ENCODE measurements around the gene SAT1. TPM values are rescaled to one million over a fixed set of nuclear protein-coding genes. Genes with fewer than 3 reads are reported as not detected.
A peak's percentile ranks its signal among the peaks of the same experiment; 100 is the strongest.
"Not testable (repeated sequence)": the region's sequence is repeated elsewhere in the genome, so short reads cannot be mapped to it uniquely, and the experiment has no call there.

Gene SAT1
- 211 and 283 TPM in 2 replicates for total RNA-seq

GRCh38 chrX:23782863-23783588 lies at the start of gene SAT1:
Gene SAT1, plus strand, starts transcription at chrX:23783173. Its CDS starts 179 bp downstream, at chrX:23783352.
- peak; percentile 86 to 94 for DNase-seq (ENCODE audit: low read depth in 2 of 2)

- no peak for DNase-seq (ENCODE audit: low read depth in 2 of 2)
Measured at GRCh38 chrX:23736030-23736429, 46.9 kb upstream of the SAT1 start.

DNA sequence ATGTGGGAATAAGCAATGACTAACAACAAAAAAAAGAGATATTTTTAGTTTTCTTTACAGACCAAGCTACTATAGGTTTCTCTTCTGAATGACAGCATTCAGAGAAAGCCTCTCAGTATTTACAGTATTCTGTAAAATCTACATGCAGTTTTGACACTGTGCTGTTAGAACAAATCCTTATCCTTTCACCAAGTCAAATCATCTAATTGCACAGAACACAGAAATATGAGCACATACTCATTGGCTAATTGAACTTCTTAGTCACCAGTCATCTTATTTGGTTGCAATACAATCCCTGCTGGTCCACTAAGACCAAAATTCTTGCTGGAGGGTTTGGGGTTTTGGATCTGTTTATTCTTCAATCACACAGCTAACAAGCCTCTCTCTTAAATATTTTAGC lies 45.6 kb upstream of the SAT1 start:
- no peak for DNase-seq (ENCODE audit: low read depth in 2 of 2)

DNA sequence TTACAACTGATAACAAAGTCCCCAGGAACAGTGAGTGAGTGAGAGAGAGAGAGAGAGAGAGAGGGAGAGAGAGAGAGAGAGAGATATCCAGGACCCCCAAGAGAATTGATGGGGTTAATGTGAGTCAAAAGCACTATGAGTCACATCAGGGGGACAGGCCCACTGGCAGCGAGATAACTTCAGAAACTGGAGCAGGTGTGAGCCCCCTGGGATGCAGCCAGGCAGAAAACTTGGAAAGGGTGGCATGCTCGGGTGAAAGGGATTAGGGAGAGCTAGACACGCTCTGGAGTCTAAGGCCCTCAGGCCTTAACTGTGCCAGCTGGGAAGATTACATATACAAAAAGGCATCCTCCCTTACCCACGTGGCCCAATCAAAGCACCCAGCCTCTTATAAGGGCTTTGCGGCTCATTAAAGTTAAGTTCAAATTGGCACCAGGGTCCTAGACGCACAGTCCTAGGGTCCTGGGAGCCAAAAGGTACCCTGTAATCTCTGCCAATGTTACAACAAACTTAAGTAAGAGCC lies 40.7 kb upstream of the SAT1 start:
- DNase-seq (ENCODE audit: low read depth in 2 of 2), result peak in 1 of 2 donors; percentile 62

DNA sequence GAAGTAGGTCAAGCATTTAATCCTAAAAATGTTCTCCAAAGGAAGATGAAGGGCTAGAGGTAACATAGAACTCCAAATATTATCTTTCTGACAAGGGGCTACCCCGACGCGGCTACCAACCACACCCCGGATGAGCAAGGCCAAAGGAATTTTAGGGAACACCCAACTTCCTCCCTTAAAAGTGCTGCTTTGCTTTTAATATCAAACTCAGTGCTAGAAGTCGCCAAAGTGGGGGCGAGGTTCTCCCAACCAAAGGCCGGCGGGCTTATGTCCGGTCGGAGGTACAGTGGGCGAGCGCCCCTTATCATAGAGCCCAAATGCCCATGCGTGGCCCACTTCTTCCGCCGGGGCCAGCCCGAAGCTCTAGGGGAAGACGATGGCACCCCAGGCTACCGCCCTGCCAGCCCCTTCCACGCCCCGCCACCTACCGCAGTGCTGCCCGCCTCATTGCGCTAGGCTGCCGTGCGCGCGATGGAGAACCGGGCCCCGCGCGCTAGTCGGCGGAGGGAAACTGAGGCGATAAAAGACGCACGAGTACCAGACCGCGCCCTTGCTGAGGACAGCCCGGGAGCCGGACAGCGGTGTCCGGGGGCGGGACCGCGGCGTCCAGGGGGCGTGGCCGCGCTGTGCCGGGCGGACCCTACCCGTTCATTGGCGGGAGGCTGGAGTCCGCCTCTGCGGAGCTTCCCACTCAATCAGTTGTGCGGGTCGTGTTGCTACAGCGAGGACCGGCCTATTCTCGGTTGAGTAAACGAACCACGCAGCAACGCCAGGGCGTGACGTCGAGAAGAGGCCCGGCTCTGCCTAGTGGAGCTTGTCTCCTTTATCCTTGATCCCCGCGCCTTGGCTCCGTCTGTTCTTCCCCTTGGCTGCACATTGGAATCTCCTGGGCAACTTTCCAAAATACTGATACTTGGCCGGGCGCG lies 40.0 kb upstream of the SAT1 start, which contains the start of gene ACOT9:
Gene ACOT9 (minus strand): TSS at position 580 of the 926 bp plus-strand sequence. CDS start 132 bp downstream, at position 448.
- DNase-seq (ENCODE audit: low read depth in 2 of 2), result peak; percentile 87 to 95

GRCh38 chrX:23743623-23743971 lies 39.4 kb upstream of the SAT1 start:
- DNase-seq (ENCODE audit: low read depth in 2 of 2), result not testable (repeated sequence)

GRCh38 chrX:23745786-23746185 lies 37.2 kb upstream of the SAT1 start:
- DNase-seq (ENCODE audit: low read depth in 2 of 2), result peak; percentile 81 to 86

GRCh38 chrX:23749129-23749528 lies 33.8 kb upstream of the SAT1 start:
- no peak for DNase-seq (ENCODE audit: low read depth in 2 of 2)

DNA sequence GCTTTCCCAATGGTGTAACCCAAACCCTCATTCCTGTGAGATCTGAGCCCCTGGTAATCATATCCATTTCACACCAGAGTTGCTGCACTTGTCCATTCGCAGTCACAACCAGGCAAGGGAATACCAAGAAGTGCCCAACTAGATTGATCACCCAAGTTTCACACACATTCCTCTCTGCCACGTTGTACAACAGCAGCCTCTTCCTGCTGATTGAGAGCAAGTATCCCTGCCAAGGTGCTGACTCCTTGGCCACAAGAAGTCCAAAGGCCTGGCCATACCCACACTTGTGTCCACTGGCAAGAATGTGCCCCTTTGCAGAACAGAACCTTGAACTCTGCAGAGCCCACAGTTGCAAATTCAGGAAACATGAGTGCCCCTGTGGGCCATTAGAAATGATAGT lies 33.4 kb upstream of the SAT1 start:
- DNase-seq (ENCODE audit: low read depth in 2 of 2), result no peak

DNA sequence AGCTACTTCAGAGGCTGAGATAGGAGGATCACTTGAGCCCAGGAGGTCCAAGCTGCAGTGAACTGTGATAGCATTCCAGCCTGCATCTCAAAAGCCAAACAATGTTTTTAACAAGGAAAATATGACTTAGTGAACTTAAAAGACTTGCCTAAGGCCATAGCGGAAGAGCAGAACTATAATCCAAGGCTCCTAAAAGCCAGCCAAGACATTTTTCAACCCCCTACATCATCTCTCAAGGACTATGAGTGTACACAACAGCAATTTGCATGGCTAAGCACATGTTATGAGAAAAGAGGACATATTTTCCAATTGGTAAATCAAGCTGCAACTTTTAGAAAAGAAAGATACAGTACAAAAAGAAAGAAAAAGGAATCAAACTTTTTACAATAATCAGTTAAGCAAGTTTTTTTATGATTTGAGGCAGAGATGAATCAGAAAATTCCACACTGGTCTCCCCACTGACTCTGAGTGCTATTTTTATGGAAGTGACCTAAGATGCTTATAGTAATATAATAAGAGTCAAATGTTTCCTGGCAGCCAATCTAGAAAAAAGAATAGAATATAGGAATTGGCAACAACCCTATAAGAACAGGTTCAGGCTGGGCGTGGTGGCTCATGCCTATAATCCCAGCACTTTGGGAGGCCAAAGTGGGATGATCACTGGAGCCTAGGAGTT lies 30.1 kb upstream of the SAT1 start:
- peak in 1 of 2 donors; percentile 61 for DNase-seq (ENCODE audit: low read depth in 2 of 2)

DNA sequence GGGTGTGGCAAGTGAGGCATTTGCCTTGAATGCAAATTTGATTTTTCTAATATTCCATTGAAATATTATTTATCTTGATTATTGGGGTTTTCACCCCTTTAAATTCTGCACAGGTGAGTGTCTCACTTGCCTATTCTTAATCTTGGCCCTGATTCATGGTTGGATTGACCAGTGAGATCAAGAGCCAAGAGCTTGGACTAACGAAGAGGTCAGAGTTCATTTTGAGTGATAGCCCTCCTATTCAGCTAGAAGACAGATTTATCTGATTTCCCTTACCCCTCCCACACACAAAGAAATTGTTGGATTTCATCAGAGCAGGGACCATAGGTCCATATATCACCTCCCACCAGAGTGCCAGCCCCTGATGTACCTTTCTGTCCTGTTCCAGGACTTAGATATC lies 28.3 kb upstream of the SAT1 start:
- no peak for DNase-seq (ENCODE audit: low read depth in 2 of 2)

GRCh38 chrX:23756165-23756564 lies 26.8 kb upstream of the SAT1 start:
- peak in 1 of 2 donors; percentile 64 for DNase-seq (ENCODE audit: low read depth in 2 of 2)

DNA sequence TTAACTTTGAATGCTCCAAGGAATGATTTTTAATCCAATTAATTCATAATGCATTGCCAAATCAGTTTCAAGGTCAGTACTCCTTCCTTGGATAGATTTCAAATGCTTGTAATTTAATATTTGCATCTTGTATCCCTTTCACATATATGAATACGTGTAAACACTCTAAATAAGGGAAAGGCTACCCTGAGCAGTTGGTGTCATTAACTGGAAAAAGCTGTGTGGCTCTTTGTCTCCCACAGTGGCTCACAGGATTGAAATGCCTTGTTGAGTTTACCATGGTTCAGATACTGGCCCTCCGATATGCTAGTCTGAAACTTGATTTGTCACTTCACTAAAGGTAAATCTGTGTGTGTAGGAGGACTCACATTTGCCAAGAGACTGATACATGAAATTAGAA lies 23.2 kb upstream of the SAT1 start:
- no peak for DNase-seq (ENCODE audit: low read depth in 2 of 2)

DNA sequence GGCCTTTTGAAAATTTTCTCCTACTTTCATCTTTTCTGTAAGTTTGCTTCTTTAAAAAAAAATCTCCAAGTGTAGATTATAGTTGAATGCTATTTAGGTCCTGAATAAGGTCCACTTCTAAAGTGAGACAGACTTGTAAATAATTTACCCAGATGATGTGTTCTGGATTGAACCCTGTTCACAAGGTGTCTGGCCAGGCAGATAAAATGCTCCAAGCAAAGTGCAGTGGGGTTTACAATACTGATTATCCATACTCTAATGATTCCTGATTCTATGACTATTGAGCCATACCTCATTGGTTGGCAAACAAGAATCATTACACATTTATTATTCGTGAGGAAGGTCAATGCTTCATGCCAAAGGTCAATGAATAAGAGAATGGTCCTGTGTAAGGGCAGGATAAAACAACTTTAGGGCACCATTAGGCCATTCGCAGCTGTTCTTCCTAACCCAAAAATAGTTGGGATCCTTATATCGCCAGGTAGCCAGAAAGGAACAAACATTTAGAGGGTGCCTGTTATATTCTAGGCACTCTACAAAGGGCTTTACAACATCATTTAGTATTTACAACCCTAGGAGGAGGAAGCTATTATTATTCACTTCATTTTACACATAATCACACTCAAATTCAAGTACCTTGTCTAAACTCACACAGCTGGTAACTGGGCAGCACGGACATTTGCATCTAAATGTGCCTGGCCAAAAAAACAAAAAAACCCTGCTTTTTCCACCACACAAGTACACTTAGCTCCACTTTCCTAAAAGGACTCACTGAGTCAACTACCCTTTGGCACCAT lies 18.6 kb upstream of the SAT1 start:
- DNase-seq (ENCODE audit: low read depth in 2 of 2), result no peak

- DNase-seq (ENCODE audit: low read depth in 2 of 2), result no peak
Measured at GRCh38 chrX:23765449-23765848, 17.5 kb upstream of the SAT1 start.

DNA sequence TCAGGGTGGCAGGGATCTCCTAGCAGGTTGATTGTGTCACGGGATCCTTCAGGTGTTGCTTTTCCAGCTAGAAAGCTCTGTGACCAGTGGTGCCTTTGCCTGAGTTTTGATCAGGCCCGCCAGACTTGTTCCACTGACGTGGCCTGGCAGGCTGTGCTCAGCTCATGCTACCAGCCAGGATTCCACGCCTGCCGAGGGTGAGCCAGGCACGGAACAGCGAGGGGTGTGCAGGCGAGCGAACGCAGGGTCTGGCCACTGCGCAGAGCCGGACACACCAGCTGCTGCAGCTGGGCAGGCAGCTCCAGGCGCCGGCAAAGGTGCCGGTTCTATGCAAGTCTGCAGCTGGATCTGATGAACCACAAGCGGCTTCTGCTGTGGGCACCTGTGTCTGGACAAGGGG lies 17.1 kb upstream of the SAT1 start:
- DNase-seq (ENCODE audit: low read depth in 2 of 2), result no peak

DNA sequence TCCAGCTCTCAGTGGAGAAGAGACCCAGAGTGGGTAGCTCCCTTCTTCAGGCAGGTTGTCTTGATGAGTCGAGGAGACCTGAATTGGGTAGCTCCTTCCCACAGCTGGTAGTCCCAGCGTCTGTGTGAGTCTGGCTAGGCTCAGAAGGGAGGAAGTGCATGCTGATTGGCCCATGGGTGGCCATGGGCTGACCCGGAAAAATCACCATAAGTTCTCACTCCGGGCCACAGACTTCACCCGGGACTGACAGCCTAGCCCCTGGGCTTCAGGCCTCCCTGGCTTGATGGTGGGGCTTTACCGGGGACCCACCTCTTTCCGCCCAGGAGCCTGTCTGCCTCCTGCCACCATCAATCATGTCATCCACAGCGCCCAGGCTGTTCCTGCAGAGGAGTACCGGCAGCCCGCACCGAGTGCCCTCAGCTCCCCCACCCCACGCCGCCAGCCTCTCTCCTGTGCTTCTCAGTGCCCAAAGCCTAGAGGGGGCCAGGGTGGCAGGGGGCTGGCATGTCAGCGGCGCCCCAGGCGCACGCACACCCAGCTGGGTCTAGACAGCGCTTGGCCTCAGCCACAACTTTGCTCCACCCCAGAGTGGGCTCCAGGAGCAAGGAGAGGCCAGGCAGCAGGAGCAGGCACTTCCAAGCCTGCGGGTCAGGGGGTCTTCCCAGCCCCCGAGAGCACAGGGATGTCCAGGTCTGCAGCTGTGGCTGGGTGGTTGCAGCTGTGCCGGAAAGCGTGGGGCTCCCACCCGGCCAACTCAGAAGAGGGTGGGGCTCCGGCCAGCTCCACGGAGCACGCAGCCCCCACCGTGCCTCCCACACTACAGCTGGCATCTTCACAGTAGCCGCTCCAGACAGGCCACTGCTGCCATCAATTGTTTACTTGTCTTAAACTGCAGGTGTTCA lies 16.1 kb upstream of the SAT1 start:
- no peak for DNase-seq (ENCODE audit: low read depth in 2 of 2)

DNA sequence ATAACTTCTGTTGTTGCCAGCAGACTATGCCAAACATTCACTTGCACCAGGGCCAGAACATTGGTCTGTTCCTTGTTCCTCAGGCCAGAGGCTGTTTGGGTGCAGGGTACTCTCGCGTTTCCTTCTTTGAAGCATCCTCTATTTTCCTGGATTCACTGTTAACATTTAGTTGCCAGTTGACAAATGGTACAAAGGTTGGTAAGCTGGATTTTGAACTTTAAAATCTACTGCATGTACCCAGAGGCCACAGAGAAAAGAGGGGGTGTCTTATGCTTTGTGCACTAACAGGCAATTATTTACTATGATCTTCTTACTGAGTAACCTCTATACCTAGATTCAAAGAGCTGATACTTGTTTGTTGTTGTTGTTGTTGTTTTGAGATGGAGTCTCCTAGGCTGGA lies 12.8 kb upstream of the SAT1 start:
- DNase-seq (ENCODE audit: low read depth in 2 of 2), result no peak

- not testable (repeated sequence) for DNase-seq (ENCODE audit: low read depth in 2 of 2)
Measured at GRCh38 chrX:23771086-23771485, 11.9 kb upstream of the SAT1 start.
